Lower leg skin (tissue), 4 donors: ENCODE measurements around the gene ARSB. TPM values are rescaled to one million over a fixed set of nuclear protein-coding genes. Genes with fewer than 3 reads are reported as not detected.

Experiments
- DNase-seq, 2 donors: peaks; one replicate each; pipeline ENCODE4 v3.0.0-alpha.2; 2019; ENCODE audit warnings: low spot score in 2 of 2
- H3K4me3 ChIP-seq: fragments of 200-600 bp; sonication (generic); 2 replicates; pipeline ENCODE4 v1.5.1; 2017; ENCODE audit warnings: mild to moderate bottlenecking, low read depth; ENCODE audit not compliant: poor library complexity, severe bottlenecking
- POLR2A ChIP-seq, 2 donors: fragments of 450-650 bp; IDR thresholded peaks; one replicate each; pipeline ENCODE4 v1.6.1; 2016 to 2017; ENCODE audit warnings: antibody characterized with exemption in 2 of 2, mild to moderate bottlenecking in 1 of 2, moderate library complexity in 1 of 2
- WGBS, 2 donors: methylation state at CpG; one replicate each; pipeline ENCODE4 v1.1.5; 2018; 5-methylcytosine and 5-hydroxymethylcytosine counted together
- intact Hi-C: fragments of 100-400 bp; cut with DNase I; formaldehyde crosslinking; loops from one replicate; pipeline ENCODE4 v1.15.0; 2023; ENCODE audit warnings: low total_unique reads
- total RNA-seq, 4 donors: library from RNA; depleted of rRNA; stranded (reverse); fragments of >200 nt; gene quantifications; one replicate each; pipeline ENCODE4 v1.1.0, GENCODE V29; 2016
- TF ChIP-seq, protein P1 (sequence below), 3 donors: fragments of 450-650 bp; IDR thresholded peaks; one replicate each; pipeline ENCODE4 v1.5.1; 2016; ENCODE audit warnings: antibody characterized with exemption in 3 of 3, mild to moderate bottlenecking in 3 of 3, moderate library complexity in 2 of 3

ARSB gene
- total RNA-seq, 4 donors from 2014 or later = 2.0 to 5.5 (median 2.4) TPM

GRCh38 chr5:78845470-78845869, 139.6 kb downstream of the ARSB start:
- DNase-seq = no peak
- 95 to 96% methylated on average over 3 of the region's 3 CpGs for WGBS, 2 donors
- no peak for TF ChIP-seq POLR2A (IDR thresholded peaks at IDR 0.05)
- TF ChIP-seq, protein P1, sequence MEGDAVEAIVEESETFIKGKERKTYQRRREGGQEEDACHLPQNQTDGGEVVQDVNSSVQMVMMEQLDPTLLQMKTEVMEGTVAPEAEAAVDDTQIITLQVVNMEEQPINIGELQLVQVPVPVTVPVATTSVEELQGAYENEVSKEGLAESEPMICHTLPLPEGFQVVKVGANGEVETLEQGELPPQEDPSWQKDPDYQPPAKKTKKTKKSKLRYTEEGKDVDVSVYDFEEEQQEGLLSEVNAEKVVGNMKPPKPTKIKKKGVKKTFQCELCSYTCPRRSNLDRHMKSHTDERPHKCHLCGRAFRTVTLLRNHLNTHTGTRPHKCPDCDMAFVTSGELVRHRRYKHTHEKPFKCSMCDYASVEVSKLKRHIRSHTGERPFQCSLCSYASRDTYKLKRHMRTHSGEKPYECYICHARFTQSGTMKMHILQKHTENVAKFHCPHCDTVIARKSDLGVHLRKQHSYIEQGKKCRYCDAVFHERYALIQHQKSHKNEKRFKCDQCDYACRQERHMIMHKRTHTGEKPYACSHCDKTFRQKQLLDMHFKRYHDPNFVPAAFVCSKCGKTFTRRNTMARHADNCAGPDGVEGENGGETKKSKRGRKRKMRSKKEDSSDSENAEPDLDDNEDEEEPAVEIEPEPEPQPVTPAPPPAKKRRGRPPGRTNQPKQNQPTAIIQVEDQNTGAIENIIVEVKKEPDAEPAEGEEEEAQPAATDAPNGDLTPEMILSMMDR (IDR thresholded peaks at IDR 0.05) = no peak
- intact Hi-C loops = no loop called here
- no peak overlapping the region for H3K4me3 ChIP-seq

DNA sequence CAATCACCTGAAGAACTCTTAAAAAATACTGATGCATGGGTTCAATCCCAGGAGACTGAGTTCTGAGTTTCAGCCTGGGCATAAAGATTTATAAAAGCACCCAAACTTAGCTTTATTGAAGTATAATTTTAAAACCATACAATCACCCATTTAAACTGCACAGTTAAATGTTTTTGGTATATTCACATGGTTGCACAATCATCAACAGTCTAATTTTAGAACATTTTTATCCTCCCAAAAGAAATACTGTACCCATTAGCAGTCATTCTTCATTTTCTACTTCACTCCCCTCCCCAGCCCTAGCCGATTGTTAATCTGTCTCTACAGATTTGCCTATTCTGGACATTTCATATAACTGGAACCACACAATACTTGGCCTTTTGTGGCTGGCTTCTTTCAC, 141.7 kb downstream of the ARSB start:
- no peak for DNase-seq
- no peak overlapping the region for H3K4me3 ChIP-seq
- TF ChIP-seq, protein P1 (IDR thresholded peaks at IDR 0.05) = no peak
- TF ChIP-seq POLR2A (IDR thresholded peaks at IDR 0.05) = no peak
- WGBS, 2 donors = 59 to 62% methylated on average over 1 of the region's 1 CpG
- intact Hi-C loops = no loop called here

DNA sequence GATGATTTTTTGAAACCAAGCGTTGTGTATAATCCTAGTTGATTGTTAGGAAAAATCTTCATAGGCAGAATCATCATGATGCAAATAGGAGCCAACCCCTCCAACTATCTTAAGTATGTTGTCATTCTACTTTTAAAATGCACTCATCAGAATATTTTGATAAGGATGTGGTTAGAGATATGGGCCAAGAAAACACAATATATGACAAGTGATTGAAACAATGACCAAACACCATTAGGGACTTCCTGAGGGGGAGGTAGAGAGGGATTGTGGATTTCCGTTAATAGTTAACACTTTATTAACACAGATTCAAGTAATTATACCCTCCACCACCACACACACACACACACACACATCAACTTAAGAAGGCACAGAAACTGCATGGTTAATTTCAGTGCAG, 143.3 kb downstream of the ARSB start:
- no peak for DNase-seq
- TF ChIP-seq, protein P1 (IDR thresholded peaks at IDR 0.05) = no peak
- no peak for TF ChIP-seq POLR2A (IDR thresholded peaks at IDR 0.05)
- 78 to 79% methylated on average over 2 of the region's 2 CpGs for WGBS, 2 donors
- intact Hi-C loops = no loop called here
- H3K4me3 ChIP-seq = no peak overlapping the region

GRCh38 chr5:78838753-78839152, 146.4 kb downstream of the ARSB start:
- 90 to 94% methylated on average over 3 of the region's 3 CpGs for WGBS, 2 donors
- no peak for DNase-seq
- TF ChIP-seq, protein P1 (IDR thresholded peaks at IDR 0.05) = no peak
- no peak for TF ChIP-seq POLR2A (IDR thresholded peaks at IDR 0.05)
- intact Hi-C loops = no loop called here
- no peak overlapping the region for H3K4me3 ChIP-seq

- H3K4me3 ChIP-seq = no peak overlapping the region
- intact Hi-C loops = no loop called here
- no peak for DNase-seq
- 94 to 96% methylated on average over 5 of the region's 5 CpGs for WGBS, 2 donors
- TF ChIP-seq, protein P1 (IDR thresholded peaks at IDR 0.05) = no peak
- no peak for TF ChIP-seq POLR2A (IDR thresholded peaks at IDR 0.05)
Observed at GRCh38 chr5:78837836-78838235, 147.3 kb downstream of the ARSB start.

- H3K4me3 ChIP-seq = no peak overlapping the region
- intact Hi-C loops = no loop called here
- no peak for TF ChIP-seq POLR2A (IDR thresholded peaks at IDR 0.05)
- TF ChIP-seq, protein P1 (IDR thresholded peaks at IDR 0.05) = no peak
- DNase-seq = no peak
- WGBS, 2 donors = 97 to 98% methylated on average over 9 of the region's 9 CpGs
Observed at GRCh38 chr5:78835176-78835575, 149.9 kb downstream of the ARSB start.
